ENCODE measurements around the gene ELMOD3. TPM values are rescaled to one million over a fixed set of nuclear protein-coding genes. Genes with fewer than 3 reads are reported as not detected.

ELMOD3 gene
- total RNA-seq, 4 donors from 2014 or later: 12.8 to 45.3 (median 21.0) TPM

DNA sequence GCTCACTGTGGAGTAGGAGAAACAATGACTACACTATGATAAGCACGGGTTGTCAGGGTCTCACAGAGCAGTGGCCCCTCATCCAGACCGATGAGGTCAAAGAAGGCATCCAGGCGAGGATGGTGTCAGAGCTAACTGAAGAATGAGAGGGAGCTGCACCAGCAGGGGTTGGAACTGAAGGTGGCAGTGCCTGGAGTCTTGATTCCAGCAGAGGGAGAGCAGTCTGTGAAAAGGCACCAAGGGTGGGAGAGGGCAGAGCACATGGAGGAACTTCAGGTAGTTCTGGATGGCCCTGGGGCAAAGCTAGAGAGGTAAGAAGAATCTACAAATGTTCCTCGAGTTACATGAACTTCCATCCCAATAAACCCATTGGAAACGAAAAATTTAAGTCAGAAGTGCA, 12.6 kb downstream of the ELMOD3 start:
- no peaks in the 10 kb centered on the region for H3K4me1 ChIP-seq
- H3K27me3 ChIP-seq: no peaks in the 10 kb centered on the region
- DNase-seq: no peak
- H3K36me3 ChIP-seq: no peaks in the 10 kb centered on the region
- intact Hi-C loops (cut with DNase I; ENCODE audit: low total_unique reads): no loop called here
- H3K27ac ChIP-seq: no peak overlapping the region
- no peak overlapping the region for H3K4me3 ChIP-seq
- no peak for TF ChIP-seq POLR2A (IDR thresholded peaks at IDR 0.05)
- TF ChIP-seq, protein P1, sequence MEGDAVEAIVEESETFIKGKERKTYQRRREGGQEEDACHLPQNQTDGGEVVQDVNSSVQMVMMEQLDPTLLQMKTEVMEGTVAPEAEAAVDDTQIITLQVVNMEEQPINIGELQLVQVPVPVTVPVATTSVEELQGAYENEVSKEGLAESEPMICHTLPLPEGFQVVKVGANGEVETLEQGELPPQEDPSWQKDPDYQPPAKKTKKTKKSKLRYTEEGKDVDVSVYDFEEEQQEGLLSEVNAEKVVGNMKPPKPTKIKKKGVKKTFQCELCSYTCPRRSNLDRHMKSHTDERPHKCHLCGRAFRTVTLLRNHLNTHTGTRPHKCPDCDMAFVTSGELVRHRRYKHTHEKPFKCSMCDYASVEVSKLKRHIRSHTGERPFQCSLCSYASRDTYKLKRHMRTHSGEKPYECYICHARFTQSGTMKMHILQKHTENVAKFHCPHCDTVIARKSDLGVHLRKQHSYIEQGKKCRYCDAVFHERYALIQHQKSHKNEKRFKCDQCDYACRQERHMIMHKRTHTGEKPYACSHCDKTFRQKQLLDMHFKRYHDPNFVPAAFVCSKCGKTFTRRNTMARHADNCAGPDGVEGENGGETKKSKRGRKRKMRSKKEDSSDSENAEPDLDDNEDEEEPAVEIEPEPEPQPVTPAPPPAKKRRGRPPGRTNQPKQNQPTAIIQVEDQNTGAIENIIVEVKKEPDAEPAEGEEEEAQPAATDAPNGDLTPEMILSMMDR (IDR thresholded peaks at IDR 0.05): no peak
- no peaks in the 10 kb centered on the region for H3K9me3 ChIP-seq

DNA sequence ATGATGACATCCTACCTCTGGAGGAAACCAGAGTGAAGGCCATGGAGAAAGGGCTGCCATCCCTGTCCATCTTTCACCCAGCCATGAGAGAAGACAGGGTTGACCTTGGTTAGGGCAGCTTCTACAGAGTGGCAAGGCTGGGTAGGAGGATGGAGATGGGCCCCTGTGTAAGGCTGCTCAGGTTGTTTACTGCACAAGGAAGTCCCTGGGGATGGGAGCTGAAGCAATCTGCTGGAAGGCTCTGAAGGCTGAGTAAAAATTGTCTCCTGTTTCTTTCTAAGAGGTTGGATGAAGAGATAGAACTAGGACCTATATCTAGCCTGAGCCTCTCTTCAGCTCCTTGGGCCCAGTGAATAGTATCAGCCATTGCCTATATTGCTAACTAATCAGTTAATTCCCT, 14.4 kb downstream of the ELMOD3 start:
- Histone ChIP-seq H3K36me3 (no peaks in the 10 kb centered on the region), H3K9me3 (no peaks in the 10 kb centered on the region), H3K4me3 (no peak overlapping the region), H3K27ac (no peak overlapping the region), H3K4me1 (no peaks in the 10 kb centered on the region), H3K27me3 (no peaks in the 10 kb centered on the region)
- intact Hi-C loops (cut with DNase I; ENCODE audit: low total_unique reads): no loop called here
- no peak for DNase-seq
- no peak for TF ChIP-seq POLR2A (IDR thresholded peaks at IDR 0.05)
- TF ChIP-seq, protein P1 (IDR thresholded peaks at IDR 0.05): no peak

DNA sequence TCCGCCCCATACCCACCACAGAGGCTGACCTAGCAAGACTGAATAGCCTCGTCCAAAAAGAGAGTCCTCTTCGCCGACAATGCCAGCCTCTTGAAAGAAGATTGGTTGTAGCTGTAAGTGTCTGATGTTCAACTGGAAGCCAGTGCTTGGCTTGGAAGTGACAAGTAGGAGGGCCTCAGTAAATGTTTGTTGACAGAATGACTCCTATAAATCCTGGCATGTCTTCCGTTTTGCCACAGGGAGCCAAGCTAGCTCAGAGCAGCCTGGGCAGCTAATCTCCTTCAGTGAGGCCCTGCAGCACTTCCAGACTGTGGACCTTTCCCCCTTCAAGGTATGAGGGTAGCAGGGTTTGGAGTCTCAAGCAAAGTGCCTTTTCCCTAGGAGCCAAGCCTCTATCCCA, 14.9 kb downstream of the ELMOD3 start:
- Histone ChIP-seq H3K9me3 (no peaks in the 10 kb centered on the region), H3K27ac (no peak overlapping the region), H3K4me1 (no peaks in the 10 kb centered on the region), H3K36me3 (no peaks in the 10 kb centered on the region), H3K27me3 (no peaks in the 10 kb centered on the region), H3K4me3 (no peak overlapping the region)
- DNase-seq: no peak
- TF ChIP-seq, protein P1 (IDR thresholded peaks at IDR 0.05): no peak
- TF ChIP-seq POLR2A (IDR thresholded peaks at IDR 0.05): no peak
- intact Hi-C loops (cut with DNase I; ENCODE audit: low total_unique reads): no loop called here

DNA sequence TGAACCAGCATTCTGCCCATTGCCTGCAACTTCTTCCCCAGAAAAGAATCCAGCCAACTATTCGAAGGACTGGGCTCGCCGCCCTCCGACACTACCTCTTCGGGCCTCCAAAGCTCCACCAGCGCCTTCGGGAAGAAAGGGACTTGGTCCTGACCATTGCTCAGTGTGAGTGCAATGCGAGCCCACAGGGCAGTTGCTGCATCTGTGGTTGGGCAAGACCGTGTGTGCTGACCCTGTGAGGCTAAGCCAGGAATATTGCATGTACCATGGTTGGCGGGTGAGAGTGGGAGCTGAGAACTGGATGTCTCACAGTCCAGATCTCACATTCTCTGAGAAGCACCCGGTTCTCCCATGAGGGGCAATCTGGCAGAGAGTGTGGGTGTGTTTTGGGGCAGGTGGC, 16.5 kb downstream of the ELMOD3 start:
- no peaks in the 10 kb centered on the region for H3K27me3 ChIP-seq
- intact Hi-C loops (cut with DNase I; ENCODE audit: low total_unique reads): no loop called here
- no peak for TF ChIP-seq POLR2A (IDR thresholded peaks at IDR 0.05)
- TF ChIP-seq, protein P1 (IDR thresholded peaks at IDR 0.05): no peak
- no peaks in the 10 kb centered on the region for H3K36me3 ChIP-seq
- H3K9me3 ChIP-seq: no peaks in the 10 kb centered on the region
- DNase-seq: no peak
- no peaks in the 10 kb centered on the region for H3K4me1 ChIP-seq
- no peak overlapping the region for H3K27ac ChIP-seq
- H3K4me3 ChIP-seq: no peak overlapping the region

DNA sequence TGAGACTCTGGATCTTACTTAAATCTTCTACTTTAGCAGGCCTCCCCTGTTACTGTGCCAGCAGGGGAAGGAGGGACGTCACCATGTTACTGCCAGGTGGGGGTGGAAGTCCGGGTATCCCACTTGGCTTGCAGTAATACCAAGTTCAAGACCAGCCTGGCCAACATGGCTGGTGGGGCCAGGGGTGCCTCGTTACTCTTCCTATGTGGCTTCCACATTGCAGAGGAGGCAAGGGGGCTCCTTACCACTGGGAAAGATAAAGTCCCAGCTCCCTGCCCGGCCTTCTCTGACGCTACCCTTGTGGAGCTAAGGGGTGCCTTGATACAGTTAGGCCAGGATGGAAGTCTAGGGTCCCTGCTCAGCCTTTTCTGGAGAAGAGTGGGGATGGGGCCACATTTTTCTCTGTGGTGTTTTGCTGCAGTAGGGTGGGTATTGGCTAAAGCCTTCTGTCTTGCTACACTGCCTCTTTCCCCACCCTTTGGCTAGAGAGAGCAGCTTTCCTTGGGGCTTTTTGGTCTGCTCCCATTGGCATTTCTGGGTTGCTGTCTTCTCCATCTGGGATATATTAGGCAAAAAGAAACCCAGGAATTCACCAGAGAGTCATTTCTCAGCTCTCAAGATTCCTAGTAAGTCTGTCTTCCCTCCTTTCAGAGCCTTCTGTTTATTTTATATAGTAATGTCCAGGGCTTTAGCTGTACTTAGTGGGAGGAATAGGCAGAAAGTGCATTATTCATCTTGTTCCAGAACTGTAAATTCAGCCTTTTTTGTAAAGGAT, 21.9 kb downstream of the ELMOD3 start:
- H3K36me3 ChIP-seq: no peaks in the 10 kb centered on the region

More for the DNA sequence above, 21.9 kb downstream of the ELMOD3 start:
- Histone ChIP-seq H3K4me3 (no peak overlapping the region), H3K27ac (no peak overlapping the region), H3K9me3 (no peaks in the 10 kb centered on the region), H3K27me3 (no peaks in the 10 kb centered on the region), H3K4me1 (no peaks in the 10 kb centered on the region)
- intact Hi-C loops (cut with DNase I; ENCODE audit: low total_unique reads): no loop called here
- TF ChIP-seq POLR2A (IDR thresholded peaks at IDR 0.05): no peak
- TF ChIP-seq, protein P1 (IDR thresholded peaks at IDR 0.05): no peak
- no peak for DNase-seq
